Stimulated activated naive CD8-positive, alpha-beta T cell treated with anti-CD3 and anti-CD28 coated beads, Interleukin-15, Interleukin-2, amounts not matched to agents 100 ng/mL and 50 ng/mL, for 24 hours (primary cell): ENCODE data around the gene NUTM1.
"Not testable (repeated sequence)": the region's sequence is repeated elsewhere in the genome, so short reads cannot be mapped to it uniquely, and the experiment has no call there.

ENCODE experiments used
- H3K27ac Mint-ChIP-seq: one replicate; pipeline ENCODE4 v1.8.0; 2021; ENCODE audit warnings: mild to moderate bottlenecking, mixed read lengths
- H3K27me3 Mint-ChIP-seq: one replicate; pipeline ENCODE4 v1.8.0; 2021; ENCODE audit warnings: mixed read lengths
- H3K36me3 Mint-ChIP-seq: one replicate; pipeline ENCODE4 v1.8.0; 2021; ENCODE audit warnings: low read depth, mixed read lengths
- H3K4me1 Mint-ChIP-seq: one replicate; pipeline ENCODE4 v1.8.0; 2021; ENCODE audit warnings: low read depth, mixed read lengths
- H3K4me3 Mint-ChIP-seq: one replicate; pipeline ENCODE4 v1.8.0; 2021; ENCODE audit warnings: mild to moderate bottlenecking, mixed read lengths
- H3K9me3 Mint-ChIP-seq: one replicate; pipeline ENCODE4 v1.8.0; 2021; ENCODE audit warnings: mixed read lengths

Gene NUTM1

DNA sequence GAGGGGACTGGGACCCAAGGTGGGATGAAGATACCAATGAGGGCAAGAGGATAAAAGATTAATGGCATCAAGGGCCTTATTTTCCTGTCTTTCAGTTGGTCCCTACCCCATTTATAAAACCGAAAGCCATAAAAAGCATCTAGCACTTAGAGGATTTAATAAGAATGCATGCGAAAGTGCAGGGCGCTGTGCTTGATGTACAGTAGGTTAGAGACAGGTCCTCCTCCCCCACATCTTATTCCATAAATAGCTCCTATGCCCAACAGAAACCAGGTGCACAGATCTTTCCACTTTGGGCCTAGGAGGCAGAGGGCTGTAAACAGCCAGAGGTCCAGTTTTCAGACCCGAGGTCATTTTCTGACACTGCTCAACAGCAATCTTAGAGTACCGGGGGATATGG, 22.7 kb downstream of the NUTM1 start:
- H3K36me3 Mint-ChIP-seq = peaks cover 32% of the 10 kb centered on the region
- H3K4me1 Mint-ChIP-seq = peaks cover 37% of the 10 kb centered on the region
- H3K27me3 Mint-ChIP-seq = no peaks in the 10 kb centered on the region
- H3K4me3 Mint-ChIP-seq = peak overlapping the region; percentile 88
- H3K27ac Mint-ChIP-seq = peak overlapping the region; percentile 15
- no peaks in the 10 kb centered on the region for H3K9me3 Mint-ChIP-seq

DNA sequence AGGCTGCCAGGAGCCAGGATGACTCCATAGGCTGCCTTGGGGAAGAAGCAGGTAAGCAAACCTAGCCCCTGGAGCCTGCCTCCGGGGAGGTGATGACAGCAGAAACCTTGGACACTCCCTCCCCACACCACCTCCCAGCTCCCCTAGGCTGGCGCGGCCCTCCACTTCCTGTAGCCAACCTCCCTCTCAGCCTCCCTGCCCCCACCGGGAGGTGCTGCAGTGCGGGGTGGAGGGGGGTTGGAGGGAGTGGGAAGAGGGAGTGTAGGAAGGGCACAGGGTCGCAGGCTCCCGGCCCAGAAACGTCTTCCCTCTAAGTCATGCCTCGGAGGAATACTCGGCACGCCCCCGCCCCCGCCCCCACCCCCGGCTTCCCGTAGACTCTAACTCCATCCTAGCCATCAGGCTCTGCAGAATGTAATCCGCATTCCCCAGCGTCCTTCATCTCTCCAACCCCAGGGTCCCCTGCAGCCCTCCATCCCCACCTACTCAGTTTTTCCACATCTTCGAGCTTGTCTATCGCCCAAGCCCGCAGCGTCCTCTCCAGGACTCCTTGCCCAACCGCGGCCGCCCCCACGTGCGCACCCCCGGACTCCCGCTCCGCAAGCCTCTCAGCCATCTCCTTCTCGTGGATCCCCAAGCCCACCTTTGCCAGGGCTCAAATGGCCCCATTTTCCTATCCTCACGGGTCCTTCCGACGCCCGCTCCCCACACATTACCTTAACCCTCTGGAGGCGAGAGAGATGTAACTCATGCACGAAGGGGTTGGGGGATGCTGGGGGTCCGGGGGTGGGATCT, 23.4 kb downstream of the NUTM1 start:
- Mint-ChIP-seq H3K27ac (peak overlapping the region; percentile 78), H3K36me3 (peaks cover 28% of the 10 kb centered on the region), H3K4me1 (peaks cover 37% of the 10 kb centered on the region), H3K4me3 (peak overlapping the region; percentile 88), H3K9me3 (no peaks in the 10 kb centered on the region), H3K27me3 (no peaks in the 10 kb centered on the region)

DNA sequence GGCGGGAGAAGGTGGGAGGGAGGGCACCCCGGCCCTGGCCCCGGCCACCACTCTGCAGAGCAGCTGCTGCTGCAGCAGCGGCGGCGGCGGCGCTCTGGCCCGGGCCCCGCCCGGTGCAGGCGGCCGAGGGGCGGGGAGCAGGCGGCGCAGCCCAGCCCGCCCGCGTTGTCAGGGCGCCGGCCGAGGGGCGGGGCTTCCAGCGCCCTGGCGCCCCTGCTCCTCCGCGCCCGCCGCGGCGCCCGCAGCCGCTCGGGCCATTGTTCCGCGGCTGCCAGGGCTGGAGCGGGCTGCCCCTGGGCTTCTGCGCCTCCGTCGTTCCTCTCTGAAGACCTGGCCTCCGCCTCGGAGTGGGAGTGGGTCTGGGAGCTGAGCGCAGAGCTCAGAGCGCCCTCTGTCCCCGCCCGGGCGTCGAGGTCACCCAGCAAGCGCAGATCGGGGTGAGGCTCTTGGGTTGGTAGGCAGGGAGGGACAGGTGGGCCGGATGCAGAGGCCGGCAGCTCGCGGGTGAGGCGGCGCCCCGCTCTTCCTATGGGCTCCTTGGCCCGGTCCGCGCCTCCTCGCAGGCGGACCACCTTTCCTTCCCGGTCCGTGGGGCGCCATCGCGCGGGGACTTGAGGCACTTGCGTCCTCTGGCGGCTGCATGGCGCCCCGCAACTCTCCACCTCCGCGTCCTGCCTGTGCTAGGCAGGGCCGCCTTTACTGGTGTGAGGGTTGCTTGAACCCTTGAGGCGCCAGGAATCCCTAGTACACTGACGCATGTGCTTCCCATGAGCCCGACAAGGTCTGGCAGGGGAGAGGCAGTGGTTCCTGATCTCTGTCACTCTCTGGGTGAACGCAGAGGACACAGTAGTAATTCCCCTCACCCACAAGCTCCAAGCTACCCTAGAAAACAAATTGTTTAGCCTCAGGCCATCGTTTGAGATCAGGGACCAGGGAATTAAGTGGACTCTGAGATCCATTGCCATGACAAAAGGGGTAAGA, 24.3 kb downstream of the NUTM1 start, which contains the start of gene LPCAT4:
TSS of gene LPCAT4 (minus strand) at position 96 of the 981 bp plus-strand sequence. CDS start 96 bp downstream, outside the sequence.
- H3K36me3 Mint-ChIP-seq = peaks cover 21% of the 10 kb centered on the region

DNA sequence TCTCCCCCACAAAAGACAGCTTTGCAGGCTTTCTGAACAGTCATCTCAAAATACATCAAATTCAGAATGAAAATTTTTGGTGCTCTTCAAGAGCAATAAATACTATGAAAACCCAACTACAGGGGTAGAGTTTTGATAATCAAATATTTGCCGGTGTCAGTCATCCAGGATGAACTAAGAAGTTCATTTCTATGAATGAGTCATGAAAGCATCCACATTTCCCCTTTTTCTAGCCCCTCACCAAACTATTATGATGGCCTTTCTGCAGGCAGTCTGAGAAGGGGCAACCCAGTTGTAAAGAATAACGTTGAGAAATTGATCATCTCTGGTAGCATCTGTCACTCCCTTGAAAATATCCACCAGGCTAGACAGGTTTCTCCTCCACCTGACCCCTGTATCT, 27.0 kb downstream of the NUTM1 start:
- Mint-ChIP-seq H3K27ac (peak overlapping the region; percentile 0), H3K36me3 (no peaks in the 10 kb centered on the region), H3K4me1 (peaks cover 31% of the 10 kb centered on the region), H3K4me3 (peak overlapping the region; percentile 21), H3K27me3 (no peaks in the 10 kb centered on the region), H3K9me3 (no peaks in the 10 kb centered on the region)

More for the DNA sequence above, 24.3 kb downstream of the NUTM1 start, which contains the start of gene LPCAT4:
- Mint-ChIP-seq H3K27me3 (no peaks in the 10 kb centered on the region), H3K4me1 (peaks cover 37% of the 10 kb centered on the region), H3K9me3 (no peaks in the 10 kb centered on the region), H3K4me3 (peak within 1 kb of the TSS; percentile 91), H3K27ac (peak within 1 kb of the TSS; percentile 95)

GRCh38 chr15:34370643-34371042, 27.5 kb downstream of the NUTM1 start:
- H3K36me3 Mint-ChIP-seq = no peaks in the 10 kb centered on the region
- H3K27me3 Mint-ChIP-seq = no peaks in the 10 kb centered on the region
- peaks cover 26% of the 10 kb centered on the region for H3K4me1 Mint-ChIP-seq
- H3K27ac Mint-ChIP-seq = no peak overlapping the region
- no peaks in the 10 kb centered on the region for H3K9me3 Mint-ChIP-seq
- no peak overlapping the region for H3K4me3 Mint-ChIP-seq

GRCh38 chr15:34373951-34374350, 30.8 kb downstream of the NUTM1 start:
- no peak overlapping the region for H3K27ac Mint-ChIP-seq
- H3K9me3 Mint-ChIP-seq = no peaks in the 10 kb centered on the region
- H3K4me3 Mint-ChIP-seq = no peak overlapping the region
- H3K27me3 Mint-ChIP-seq = no peaks in the 10 kb centered on the region
- peaks cover 12% of the 10 kb centered on the region for H3K4me1 Mint-ChIP-seq
- H3K36me3 Mint-ChIP-seq = no peaks in the 10 kb centered on the region

GRCh38 chr15:34374816-34375215, 31.7 kb downstream of the NUTM1 start:
- Mint-ChIP-seq H3K27me3 (no peaks in the 10 kb centered on the region), H3K4me3 (no peak overlapping the region), H3K4me1 (peaks cover 6% of the 10 kb centered on the region), H3K36me3 (peaks cover 6% of the 10 kb centered on the region), H3K27ac (no peak overlapping the region), H3K9me3 (no peaks in the 10 kb centered on the region)

DNA sequence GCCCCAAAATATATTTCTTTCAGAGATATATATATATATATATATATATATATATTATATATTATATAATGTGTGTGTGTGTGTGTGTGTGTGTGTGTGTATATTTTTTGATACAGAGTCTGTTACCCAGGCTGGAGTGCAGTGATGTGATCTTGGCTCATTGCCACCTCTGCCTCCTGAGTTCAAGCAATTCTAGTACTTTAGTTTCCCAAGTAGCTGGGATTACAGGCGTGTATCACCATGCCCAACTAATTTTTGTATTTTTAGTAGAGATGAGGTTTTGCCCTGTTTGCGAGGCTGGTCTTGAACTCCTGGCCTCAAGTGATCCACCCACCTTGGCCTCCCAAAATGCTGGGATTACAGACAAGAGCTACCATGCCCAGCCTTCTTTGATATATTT, 32.4 kb downstream of the NUTM1 start:
- H3K4me3 Mint-ChIP-seq, H3K36me3 Mint-ChIP-seq, H3K27me3 Mint-ChIP-seq, H3K4me1 Mint-ChIP-seq, H3K9me3 Mint-ChIP-seq, H3K27ac Mint-ChIP-seq: not testable (repeated sequence)

- no peaks in the 10 kb centered on the region for H3K9me3 Mint-ChIP-seq
- H3K36me3 Mint-ChIP-seq = peaks cover 11% of the 10 kb centered on the region
- H3K4me1 Mint-ChIP-seq = no peaks in the 10 kb centered on the region
- no peaks in the 10 kb centered on the region for H3K27me3 Mint-ChIP-seq
- H3K27ac Mint-ChIP-seq = no peak overlapping the region
- H3K4me3 Mint-ChIP-seq = no peak overlapping the region
Observed at GRCh38 chr15:34376856-34377255, 33.7 kb downstream of the NUTM1 start.

- H3K27ac Mint-ChIP-seq, H3K27me3 Mint-ChIP-seq, H3K9me3 Mint-ChIP-seq, H3K4me1 Mint-ChIP-seq, H3K4me3 Mint-ChIP-seq: not testable (repeated sequence)
- H3K36me3 Mint-ChIP-seq = peaks cover 11% of the 10 kb centered on the region
Observed at GRCh38 chr15:34380491-34380890, 37.4 kb downstream of the NUTM1 start.

DNA sequence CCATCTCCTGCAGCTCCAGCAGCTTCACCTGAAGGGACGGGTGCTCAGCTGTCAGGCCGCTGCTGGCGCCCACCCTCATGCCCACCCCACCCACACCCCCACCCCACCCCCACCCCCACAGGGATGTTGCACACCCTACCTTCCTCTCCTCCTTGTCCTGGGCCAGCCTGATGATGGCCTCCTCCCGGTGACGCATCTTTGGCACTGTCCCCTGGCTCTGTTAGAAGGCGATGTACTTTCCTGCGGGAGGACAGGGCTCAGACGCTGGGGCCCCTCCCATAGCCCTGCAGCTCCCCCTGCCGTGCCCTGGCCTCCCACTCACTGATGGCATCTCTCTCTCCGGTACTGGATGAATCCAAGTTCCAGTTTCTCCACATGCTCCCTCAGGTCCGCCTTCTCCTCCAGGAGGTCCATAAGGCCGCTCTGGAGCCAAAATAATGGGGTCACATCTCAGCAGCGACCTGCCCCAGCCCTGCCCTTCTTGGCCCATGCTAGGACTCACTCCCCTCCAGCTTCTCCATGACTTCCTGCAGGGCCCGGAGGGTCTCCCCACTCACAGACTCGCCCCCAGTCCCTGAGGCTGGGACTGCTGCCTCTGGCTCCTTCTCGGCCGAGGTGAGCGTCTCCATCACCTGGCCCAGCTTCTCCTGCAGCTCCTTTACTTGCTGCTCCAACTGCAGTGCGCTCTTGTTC, 38.9 kb downstream of the NUTM1 start:
- not testable (repeated sequence) for H3K27ac Mint-ChIP-seq, H3K27me3 Mint-ChIP-seq, H3K4me1 Mint-ChIP-seq, H3K9me3 Mint-ChIP-seq, H3K4me3 Mint-ChIP-seq
- peaks cover 11% of the 10 kb centered on the region for H3K36me3 Mint-ChIP-seq

- H3K27ac Mint-ChIP-seq, H3K27me3 Mint-ChIP-seq, H3K36me3 Mint-ChIP-seq: not testable (repeated sequence)
Observed at GRCh38 chr15:34389594-34390086, 46.5 kb downstream of the NUTM1 start.

DNA sequence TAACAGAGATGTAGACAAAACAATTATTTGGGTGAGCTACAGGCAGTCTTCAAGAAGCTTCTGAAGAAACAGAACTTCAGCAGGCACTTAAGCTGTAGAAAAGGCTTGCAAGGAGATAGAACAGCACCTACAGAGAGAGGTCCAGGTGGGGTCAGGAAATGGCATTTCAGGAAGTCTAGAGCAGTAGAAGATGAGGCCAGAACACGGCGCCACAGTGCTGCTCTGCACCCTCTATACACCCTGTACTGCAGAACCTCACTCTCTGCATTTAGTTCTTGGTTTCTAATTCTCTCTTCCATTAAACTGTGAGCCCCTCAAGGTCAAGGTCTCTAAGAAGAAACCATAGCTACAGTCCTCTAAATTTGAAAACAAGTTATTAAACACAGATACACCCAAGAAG, 49.9 kb downstream of the NUTM1 start:
- H3K27me3 Mint-ChIP-seq, H3K4me1 Mint-ChIP-seq, H3K9me3 Mint-ChIP-seq, H3K27ac Mint-ChIP-seq, H3K36me3 Mint-ChIP-seq, H3K4me3 Mint-ChIP-seq: not testable (repeated sequence)

More at GRCh38 chr15:34389594-34390086, 46.5 kb downstream of the NUTM1 start:
- H3K9me3 Mint-ChIP-seq, H3K4me3 Mint-ChIP-seq, H3K4me1 Mint-ChIP-seq: not testable (repeated sequence)

DNA sequence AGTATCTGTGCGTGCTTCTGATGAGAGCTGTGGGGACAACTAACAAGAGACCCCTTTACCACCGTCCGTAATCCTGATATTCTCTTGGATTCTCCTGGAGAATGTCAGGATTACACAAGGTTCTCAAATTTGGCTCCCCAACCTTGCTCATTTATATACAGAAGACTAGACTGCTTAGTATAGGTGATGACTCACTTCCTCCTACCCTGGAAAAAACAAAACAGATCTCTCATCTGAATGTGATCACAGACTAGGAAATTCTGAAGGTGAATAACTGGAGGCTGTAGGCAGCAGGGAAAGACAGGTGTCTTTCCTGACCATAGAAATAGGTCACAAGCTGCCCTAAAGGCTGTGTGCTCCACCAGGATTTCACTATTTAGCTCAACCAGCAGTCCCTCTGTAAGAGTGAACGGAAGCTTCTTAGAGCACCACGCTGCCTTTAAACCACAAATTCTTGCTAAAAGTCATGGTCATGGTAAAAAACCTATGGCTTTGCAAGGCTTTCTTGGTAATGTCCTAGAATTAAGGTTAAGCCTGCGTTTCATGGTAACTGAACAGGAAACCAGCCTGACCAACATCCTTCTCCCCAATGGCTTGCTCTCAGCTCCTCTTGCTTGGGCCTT, 54.6 kb downstream of the NUTM1 start:
- H3K9me3 Mint-ChIP-seq, H3K4me1 Mint-ChIP-seq: not testable (repeated sequence)

More for the DNA sequence above, 54.6 kb downstream of the NUTM1 start:
- not testable (repeated sequence) for H3K27me3 Mint-ChIP-seq, H3K4me3 Mint-ChIP-seq, H3K36me3 Mint-ChIP-seq, H3K27ac Mint-ChIP-seq
